Central memory CD4-positive, alpha-beta T cell (primary cell): Measurements from ENCODE around the gene ADRB1.

Source experiments
- DNase-seq: peaks from one replicate; pipeline ENCODE4 v3.0.0; 2022

ADRB1 gene

DNA sequence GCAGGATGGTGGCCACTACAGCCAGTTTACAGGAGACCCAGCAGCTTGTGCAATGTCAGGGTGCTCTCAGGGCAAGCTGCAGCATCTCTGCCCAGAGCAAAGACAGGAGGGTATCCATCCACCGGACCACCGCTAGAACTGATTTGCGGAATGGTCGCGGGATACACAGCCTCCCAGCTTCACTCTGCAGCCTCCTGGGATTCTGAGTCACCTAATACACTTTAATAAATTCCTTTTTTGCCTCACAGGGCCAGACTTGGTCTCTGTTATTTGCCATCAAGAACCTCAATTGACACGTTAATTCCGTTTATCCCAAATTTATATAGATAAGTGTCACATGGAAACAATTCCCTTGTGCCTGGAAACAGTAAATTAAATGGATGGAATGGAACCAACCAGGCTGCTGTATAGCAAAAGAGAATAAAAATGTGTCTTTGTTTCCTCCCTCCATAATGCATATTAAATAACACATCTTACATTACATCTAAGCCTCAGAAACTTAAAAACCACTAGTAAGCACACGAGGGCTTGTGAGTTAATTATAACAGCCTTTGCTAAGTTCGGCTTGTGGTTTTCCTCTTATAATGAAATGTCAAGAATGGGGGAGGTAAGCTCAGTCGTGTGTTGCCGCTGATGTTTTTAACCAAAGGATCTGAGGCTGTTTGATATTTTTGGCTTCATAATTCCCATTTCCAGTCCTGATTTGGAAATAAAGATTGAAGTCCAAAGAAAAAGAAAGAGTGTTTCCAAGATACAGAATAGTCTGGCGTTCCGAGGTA, 52.1 kb downstream of the ADRB1 start:
- DNase-seq: no peak
